Upper lobe of left lung (tissue), 4 donors: Measurements from ENCODE around the gene USP47.

Experiments
- POLR2A ChIP-seq, 4 donors: fragments of 450-650 bp; IDR thresholded peaks; one replicate each; pipeline ENCODE4 v1.5.1; 2016 to 2017; ENCODE audit warnings: antibody characterized with exemption in 4 of 4, mild to moderate bottlenecking in 2 of 4
- POLR2AphosphoS5 ChIP-seq, 2 donors: sonication (generic); formaldehyde crosslinking; IDR thresholded peaks; one replicate each; pipeline ENCODE4 v1.5.1; 2017; ENCODE audit warnings: antibody characterized with exemption in 2 of 2
- TF ChIP-seq, protein P1 (sequence below), 6 experiments: fragments of 450-650 bp in 4 of 6; fragments of 200-600 bp in 2 of 6; sonication (generic) in 2 of 6; IDR thresholded peaks; one replicate each; pipeline ENCODE4 v1.5.1; 2016 to 2019; ENCODE audit warnings: antibody characterized with exemption in 6 of 6

DNA sequence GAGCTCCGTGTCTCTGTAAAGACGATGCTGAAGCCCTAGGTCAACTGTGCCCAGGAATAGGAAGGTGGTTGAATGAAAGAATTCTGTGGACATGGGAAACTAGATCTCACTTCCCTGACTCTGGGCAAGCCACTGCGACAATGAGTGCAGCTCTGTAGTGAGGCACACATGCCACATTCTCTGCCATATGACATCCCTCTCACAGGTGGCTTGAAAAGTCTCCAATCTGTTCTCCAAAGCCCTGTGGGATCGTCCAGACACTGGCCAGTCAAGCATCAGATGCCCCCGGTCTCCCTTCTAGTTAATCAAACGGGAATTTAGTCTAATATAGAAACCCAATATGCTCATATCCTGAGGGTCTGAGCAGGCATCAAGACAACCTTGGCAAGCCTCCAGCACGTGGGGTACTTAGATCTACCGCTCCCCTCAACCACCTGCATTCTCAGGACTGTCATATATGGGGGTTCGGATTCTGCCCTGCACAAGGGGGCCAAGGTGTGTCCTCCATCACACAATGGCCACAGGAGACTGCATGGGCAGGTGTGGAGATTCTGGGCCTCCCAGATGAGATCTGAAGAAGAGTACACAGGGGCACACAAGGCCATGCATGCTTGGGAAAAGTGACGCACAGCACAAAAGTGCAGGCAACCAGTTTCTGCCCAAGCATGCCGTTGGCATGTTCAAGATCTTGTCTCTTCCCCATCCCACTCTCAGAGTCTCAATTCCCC is 154.7 kb downstream of the USP47 start:
- no peak for TF ChIP-seq POLR2AphosphoS5 (IDR thresholded peaks at IDR 0.05)
- no peak for TF ChIP-seq POLR2A (IDR thresholded peaks at IDR 0.05)
- TF ChIP-seq, protein P1, sequence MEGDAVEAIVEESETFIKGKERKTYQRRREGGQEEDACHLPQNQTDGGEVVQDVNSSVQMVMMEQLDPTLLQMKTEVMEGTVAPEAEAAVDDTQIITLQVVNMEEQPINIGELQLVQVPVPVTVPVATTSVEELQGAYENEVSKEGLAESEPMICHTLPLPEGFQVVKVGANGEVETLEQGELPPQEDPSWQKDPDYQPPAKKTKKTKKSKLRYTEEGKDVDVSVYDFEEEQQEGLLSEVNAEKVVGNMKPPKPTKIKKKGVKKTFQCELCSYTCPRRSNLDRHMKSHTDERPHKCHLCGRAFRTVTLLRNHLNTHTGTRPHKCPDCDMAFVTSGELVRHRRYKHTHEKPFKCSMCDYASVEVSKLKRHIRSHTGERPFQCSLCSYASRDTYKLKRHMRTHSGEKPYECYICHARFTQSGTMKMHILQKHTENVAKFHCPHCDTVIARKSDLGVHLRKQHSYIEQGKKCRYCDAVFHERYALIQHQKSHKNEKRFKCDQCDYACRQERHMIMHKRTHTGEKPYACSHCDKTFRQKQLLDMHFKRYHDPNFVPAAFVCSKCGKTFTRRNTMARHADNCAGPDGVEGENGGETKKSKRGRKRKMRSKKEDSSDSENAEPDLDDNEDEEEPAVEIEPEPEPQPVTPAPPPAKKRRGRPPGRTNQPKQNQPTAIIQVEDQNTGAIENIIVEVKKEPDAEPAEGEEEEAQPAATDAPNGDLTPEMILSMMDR (IDR thresholded peaks at IDR 0.05), result no peak
